Measurements from ENCODE around the gene OR51B6.

DNA sequence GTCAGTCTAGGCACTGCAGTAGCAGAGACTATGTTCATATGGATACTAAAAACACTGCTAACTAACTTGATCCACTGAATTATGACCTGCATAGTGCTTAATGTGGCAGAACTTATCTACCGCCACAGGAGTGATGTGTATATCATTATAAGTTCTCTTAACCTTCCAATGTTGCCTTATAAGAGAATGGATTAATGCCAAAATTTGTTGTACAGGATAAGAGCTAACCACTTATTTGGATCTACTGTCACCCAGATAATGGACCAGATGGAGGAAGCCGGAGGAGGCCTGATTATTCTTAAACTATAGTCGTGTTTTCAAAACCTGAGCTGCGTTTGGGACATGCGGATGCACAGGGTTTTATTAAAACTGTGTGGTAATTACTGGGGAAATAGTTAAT is 47.7 kb upstream of the OR51B6 start:
- no peak for TF ChIP-seq POLR2AphosphoS5 (IDR thresholded peaks at IDR 0.05)
- TF ChIP-seq, protein P1, sequence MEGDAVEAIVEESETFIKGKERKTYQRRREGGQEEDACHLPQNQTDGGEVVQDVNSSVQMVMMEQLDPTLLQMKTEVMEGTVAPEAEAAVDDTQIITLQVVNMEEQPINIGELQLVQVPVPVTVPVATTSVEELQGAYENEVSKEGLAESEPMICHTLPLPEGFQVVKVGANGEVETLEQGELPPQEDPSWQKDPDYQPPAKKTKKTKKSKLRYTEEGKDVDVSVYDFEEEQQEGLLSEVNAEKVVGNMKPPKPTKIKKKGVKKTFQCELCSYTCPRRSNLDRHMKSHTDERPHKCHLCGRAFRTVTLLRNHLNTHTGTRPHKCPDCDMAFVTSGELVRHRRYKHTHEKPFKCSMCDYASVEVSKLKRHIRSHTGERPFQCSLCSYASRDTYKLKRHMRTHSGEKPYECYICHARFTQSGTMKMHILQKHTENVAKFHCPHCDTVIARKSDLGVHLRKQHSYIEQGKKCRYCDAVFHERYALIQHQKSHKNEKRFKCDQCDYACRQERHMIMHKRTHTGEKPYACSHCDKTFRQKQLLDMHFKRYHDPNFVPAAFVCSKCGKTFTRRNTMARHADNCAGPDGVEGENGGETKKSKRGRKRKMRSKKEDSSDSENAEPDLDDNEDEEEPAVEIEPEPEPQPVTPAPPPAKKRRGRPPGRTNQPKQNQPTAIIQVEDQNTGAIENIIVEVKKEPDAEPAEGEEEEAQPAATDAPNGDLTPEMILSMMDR (IDR thresholded peaks at IDR 0.05), result no peak
- TF ChIP-seq EP300 (IDR thresholded peaks at IDR 0.05), result no peak
- TF ChIP-seq POLR2A (IDR thresholded peaks at IDR 0.05; ENCODE audit: low read depth), result no peak

Measured in esophagus muscularis mucosa (tissue), 4 donors.